HEK293T (cell line): Measurements from ENCODE around the gene TMEM129.

Experiments
- CTCF ChIA-PET: fragments of 350-600 bp; formaldehyde crosslinking; extraction: SDS; loops from one replicate; lab custom pipeline; 2021; ENCODE audit warnings: antibody characterized with exemption, inconsistent platforms; lab: Yijun Ruan, JAX
- POLR2A ChIA-PET: fragments of 350-600 bp; formaldehyde crosslinking; extraction: SDS; loops from one replicate; lab custom pipeline; 2020; ENCODE audit warnings: antibody characterized with exemption, inconsistent platforms; lab: Yijun Ruan, JAX
- DNase-seq: peaks from one replicate; pipeline ENCODE4 v3.0.0; 2012; ENCODE audit warnings: mixed read lengths; ENCODE audit errors: extremely low spot score
- ARNT ChIP-seq: fragments of 450-650 bp; IDR thresholded peaks from 2 replicates; pipeline ENCODE4 v1.6.1; 2017; ENCODE audit warnings: mild to moderate bottlenecking
- BHLHE40 ChIP-seq: fragments of 450-650 bp; IDR thresholded peaks from 2 replicates; pipeline ENCODE4 v1.6.1; 2016; ENCODE audit warnings: mild to moderate bottlenecking, moderate library complexity, borderline replicate concordance
- CTBP1 ChIP-seq: fragments of 450-650 bp; IDR thresholded peaks from 2 replicates; pipeline ENCODE4 v1.6.1; 2016; ENCODE audit warnings: borderline replicate concordance
- ELF4 ChIP-seq: fragments of 450-650 bp; IDR thresholded peaks from 2 replicates; pipeline ENCODE4 v1.6.1; 2017; ENCODE audit warnings: antibody characterized with exemption
- FOXA1 ChIP-seq: fragments of 450-650 bp; IDR thresholded peaks from 2 replicates; pipeline ENCODE4 v1.6.1; 2016; ENCODE audit warnings: mild to moderate bottlenecking
- FOXK2 ChIP-seq: fragments of 450-650 bp; IDR thresholded peaks from 2 replicates; pipeline ENCODE4 v1.6.1; 2016; ENCODE audit warnings: mild to moderate bottlenecking
- FOXM1 ChIP-seq: fragments of 450-650 bp; IDR thresholded peaks from 2 replicates; pipeline ENCODE4 v1.6.1; 2017; ENCODE audit warnings: mild to moderate bottlenecking, borderline replicate concordance
- HDGF ChIP-seq: fragments of 450-650 bp; IDR thresholded peaks from 2 replicates; pipeline ENCODE4 v1.6.1; 2017; ENCODE audit warnings: antibody characterized with exemption, borderline replicate concordance
- L3MBTL2 ChIP-seq: fragments of 450-650 bp; conservative IDR thresholded peaks from 2 replicates; pipeline ENCODE4 v1.6.1; 2016; ENCODE audit warnings: mild to moderate bottlenecking
- LEF1 ChIP-seq: fragments of 450-650 bp; IDR thresholded peaks from 2 replicates; pipeline ENCODE4 v1.6.1; 2017; ENCODE audit warnings: mild to moderate bottlenecking, borderline replicate concordance
- NFRKB ChIP-seq: fragments of 450-650 bp; IDR thresholded peaks from 2 replicates; pipeline ENCODE4 v1.6.1; 2016; ENCODE audit warnings: mild to moderate bottlenecking, moderate library complexity
- SP1 ChIP-seq: fragments of 450-650 bp; IDR thresholded peaks from 2 replicates; pipeline ENCODE4 v1.6.1; 2017
- SUZ12 ChIP-seq: fragments of 450-650 bp; IDR thresholded peaks from 2 replicates; pipeline ENCODE4 v1.6.1; 2016; ENCODE audit warnings: mild to moderate bottlenecking
- TARDBP ChIP-seq: fragments of 450-650 bp; IDR thresholded peaks from 2 replicates; pipeline ENCODE4 v1.6.1; 2016
- ZNF384 ChIP-seq: fragments of 450-650 bp; IDR thresholded peaks from 2 replicates; pipeline ENCODE4 v1.6.1; 2016
- TF ChIP-seq, protein P1 (sequence below): fragments of 450-650 bp; IDR thresholded peaks from 2 replicates; pipeline ENCODE4 v1.6.1; 2016

The TMEM129 gene

DNA sequence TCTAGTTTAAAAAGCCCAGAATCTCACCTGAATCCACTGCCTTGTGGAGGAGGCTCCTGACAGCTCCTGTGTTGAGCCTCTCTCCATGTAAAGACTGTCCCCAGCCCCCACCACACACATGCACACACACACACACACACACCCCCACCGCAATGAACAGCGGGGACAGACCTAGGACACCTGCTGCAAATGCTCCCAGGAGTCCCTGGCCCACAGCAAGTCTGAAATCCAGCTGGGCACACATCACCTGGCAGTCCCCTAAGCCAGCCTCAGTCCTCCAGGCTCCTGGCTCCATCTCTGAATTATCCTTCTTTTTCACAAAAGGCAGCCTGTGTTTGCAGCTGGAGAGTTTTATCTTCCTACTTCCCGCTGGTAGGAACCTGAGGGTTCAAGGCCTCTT, 30.4 kb downstream of the TMEM129 start:
- POLR2A ChIA-PET, result interaction anchor here (0.9 to 4.5 kb wide), 2 partner anchors 13 to 29 kb away, joined by 4 to 31 read pairs; partner anchors contain the start of genes TACC3 and TMEM129
- TF ChIP-seq TARDBP, result no peak
- no peak for TF ChIP-seq FOXM1
- no peak for TF ChIP-seq FOXA1
- TF ChIP-seq HDGF, result no peak
- no peak for TF ChIP-seq CTBP1
- TF ChIP-seq, protein P1, sequence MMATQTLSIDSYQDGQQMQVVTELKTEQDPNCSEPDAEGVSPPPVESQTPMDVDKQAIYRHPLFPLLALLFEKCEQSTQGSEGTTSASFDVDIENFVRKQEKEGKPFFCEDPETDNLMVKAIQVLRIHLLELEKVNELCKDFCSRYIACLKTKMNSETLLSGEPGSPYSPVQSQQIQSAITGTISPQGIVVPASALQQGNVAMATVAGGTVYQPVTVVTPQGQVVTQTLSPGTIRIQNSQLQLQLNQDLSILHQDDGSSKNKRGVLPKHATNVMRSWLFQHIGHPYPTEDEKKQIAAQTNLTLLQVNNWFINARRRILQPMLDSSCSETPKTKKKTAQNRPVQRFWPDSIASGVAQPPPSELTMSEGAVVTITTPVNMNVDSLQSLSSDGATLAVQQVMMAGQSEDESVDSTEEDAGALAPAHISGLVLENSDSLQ, result no peak
- TF ChIP-seq SP1, result no peak
- no peak for TF ChIP-seq NFRKB
- no peak for TF ChIP-seq BHLHE40
- no peak for TF ChIP-seq ARNT
- no peak for TF ChIP-seq FOXK2
- no peak for TF ChIP-seq L3MBTL2
- TF ChIP-seq LEF1, result no peak
- TF ChIP-seq ZNF384, result no peak
- no peak for TF ChIP-seq ELF4
- TF ChIP-seq SUZ12, result no peak
- CTCF ChIA-PET, result interaction anchor here (4.2 kb wide), 1 partner anchor 37 kb away, joined by 110 read pairs; no protein-coding TSS in a partner anchor
- no peak for DNase-seq

DNA sequence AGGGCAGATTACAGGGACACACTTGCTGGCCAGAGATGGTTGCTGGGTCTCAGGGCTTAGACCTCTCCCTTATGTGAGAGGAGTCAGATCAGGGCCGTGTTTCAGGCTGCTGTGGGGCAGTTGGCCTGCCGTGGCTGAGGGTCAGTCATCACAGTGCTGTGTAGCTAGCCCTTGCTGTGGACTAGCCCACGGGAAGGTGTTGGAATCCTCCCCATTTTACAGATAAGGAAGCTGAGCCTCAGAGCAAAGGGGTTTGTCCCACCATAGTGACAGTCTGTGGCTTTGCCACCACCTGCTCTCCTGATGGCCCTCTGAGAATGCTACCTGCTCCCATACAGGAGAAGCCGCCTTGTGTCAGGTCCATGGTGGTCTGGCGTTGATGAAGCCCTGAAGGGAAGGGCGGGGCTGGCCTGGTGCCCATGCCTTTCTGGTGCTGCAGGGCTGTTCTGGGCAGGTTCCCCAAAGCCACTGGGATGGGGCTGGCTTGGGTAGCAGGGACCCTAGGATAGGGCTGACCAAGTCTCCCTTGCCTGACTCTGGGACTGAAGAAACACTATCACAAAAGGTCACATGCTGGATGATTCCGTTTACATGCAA, 34.6 kb downstream of the TMEM129 start:
- ChIA-PET POLR2A (interaction anchor here (1.6 kb wide), 1 partner anchor 26 kb away, joined by 5 read pairs; the partner anchor contains the start of gene SLBP), CTCF (interaction anchor here (0.7 kb wide), 1 partner anchor 90 kb away, joined by 5 read pairs; no protein-coding TSS in a partner anchor)
- TF ChIP-seq ZNF384, result no peak
- no peak for TF ChIP-seq ARNT
- TF ChIP-seq, protein P1, result no peak
- no peak for TF ChIP-seq LEF1
- TF ChIP-seq BHLHE40, result no peak
- TF ChIP-seq FOXK2, result no peak
- no peak for TF ChIP-seq SUZ12
- TF ChIP-seq TARDBP, result no peak
- no peak for TF ChIP-seq ELF4
- TF ChIP-seq NFRKB, result no peak
- no peak for TF ChIP-seq FOXM1
- no peak for TF ChIP-seq CTBP1
- no peak for TF ChIP-seq HDGF
- no peak for TF ChIP-seq SP1
- TF ChIP-seq FOXA1, result no peak
- TF ChIP-seq L3MBTL2, result no peak
- DNase-seq, result no peak

DNA sequence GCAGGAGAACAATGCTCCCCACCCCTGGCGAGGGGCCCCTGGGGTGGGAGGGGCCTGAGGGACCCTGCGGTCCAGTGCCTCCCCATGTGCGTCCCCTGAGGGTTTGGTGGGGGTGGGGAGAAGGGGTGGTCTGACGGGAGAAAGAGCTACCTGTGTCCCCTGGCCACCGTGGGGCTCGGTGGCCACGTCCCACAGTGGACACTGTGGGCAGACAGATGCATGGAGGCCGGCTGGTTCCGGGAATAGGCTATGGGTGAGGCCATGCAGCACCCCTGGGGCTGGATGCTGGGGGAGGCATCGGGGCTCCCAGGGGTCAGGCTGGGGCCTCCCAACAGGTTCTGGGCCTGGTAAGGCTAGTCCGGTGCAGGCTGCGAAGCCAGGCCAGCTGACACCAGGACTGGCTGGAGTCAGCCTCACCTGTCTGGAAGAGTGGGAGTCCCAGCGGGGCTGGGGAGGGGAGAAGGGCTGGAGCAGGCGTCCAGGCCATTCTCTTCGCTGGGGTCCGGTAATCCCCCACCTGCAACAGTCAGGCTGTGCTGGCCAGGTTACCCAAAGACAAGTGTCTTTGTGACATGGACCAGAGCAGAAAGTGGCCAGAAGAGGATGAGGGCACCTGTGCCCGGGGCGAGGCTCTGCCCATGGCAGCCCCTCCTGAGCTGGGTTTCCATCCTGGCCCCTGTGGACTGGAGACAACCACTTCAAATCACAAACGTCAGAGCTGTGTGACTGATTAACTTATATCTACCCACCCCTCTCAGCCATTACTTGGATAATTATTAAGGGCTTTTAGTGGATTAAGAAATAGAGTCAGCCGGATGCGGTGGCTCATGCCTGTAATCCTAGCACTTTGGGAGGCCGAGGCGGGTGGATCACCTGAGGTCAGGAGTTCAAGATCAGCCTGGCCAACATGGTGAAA, 35.6 kb downstream of the TMEM129 start:
- no peak for DNase-seq
- ChIA-PET CTCF (interaction anchor here (1.2 kb wide), 1 partner anchor 8 kb away, joined by 5 read pairs; no protein-coding TSS in a partner anchor), POLR2A (interaction anchor here (1.6 kb wide), 1 partner anchor 27 kb away, joined by 5 read pairs; the partner anchor contains the start of gene SLBP)
- no peak for TF ChIP-seq SUZ12
- TF ChIP-seq FOXM1, result no peak
- TF ChIP-seq HDGF, result no peak
- TF ChIP-seq BHLHE40, result no peak
- TF ChIP-seq NFRKB, result no peak
- no peak for TF ChIP-seq FOXA1
- TF ChIP-seq, protein P1, result no peak
- no peak for TF ChIP-seq FOXK2
- no peak for TF ChIP-seq SP1
- TF ChIP-seq ZNF384, result no peak
- no peak for TF ChIP-seq CTBP1
- no peak for TF ChIP-seq L3MBTL2
- TF ChIP-seq ARNT, result no peak

DNA sequence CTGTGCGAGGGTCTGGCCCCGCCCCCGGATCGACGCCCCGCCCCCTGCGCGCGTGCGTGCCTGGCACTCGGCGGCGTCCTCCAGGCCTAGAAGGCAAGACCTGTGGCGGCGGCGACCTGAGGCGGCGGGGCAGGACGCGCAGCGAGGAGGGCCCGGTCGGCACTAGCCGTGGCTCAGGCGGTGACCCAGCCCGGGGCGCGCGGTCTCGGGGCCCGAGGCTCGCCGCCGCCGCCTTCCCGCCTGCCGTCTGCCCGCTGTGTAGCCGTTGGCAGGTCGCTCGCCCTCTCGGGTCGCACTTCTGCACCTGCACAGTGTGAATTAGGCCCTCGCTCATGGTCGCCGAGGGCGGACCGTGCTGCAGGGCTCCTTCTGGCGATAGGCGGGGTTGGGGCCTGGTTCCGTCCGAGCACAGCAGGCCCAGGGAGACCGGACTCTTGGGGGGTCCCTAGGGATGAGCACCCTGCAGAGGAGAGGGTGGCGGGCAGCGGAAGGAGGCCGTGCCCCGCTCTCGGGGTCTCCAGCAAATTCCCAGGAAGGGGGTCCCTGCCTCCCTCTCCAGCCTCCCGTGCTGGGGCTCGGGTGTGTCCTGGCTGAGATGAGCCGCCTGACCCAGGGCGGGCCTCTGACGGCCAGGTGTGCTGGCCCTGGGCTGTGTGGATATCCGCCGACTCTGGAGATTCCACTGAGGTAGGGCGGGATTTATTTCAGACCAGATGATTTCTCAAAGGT, 36.5 kb downstream of the TMEM129 start:
- peak; percentile 98 for DNase-seq
- ChIA-PET CTCF (interaction anchor here (1.2 kb wide), 1 partner anchor 9 kb away, joined by 5 read pairs; no protein-coding TSS in a partner anchor), POLR2A (interaction anchor here (0.6 to 1.5 kb wide), 3 partner anchors 8 to 36 kb away, joined by 3 to 5 read pairs (median 3); no protein-coding TSS in a partner anchor)
- TF ChIP-seq ARNT (no peak), ELF4 (no peak), SUZ12 (no peak), LEF1 (no peak), HDGF (no peak), CTBP1 (no peak), FOXM1 (no peak), TARDBP (no peak), BHLHE40 (no peak), FOXA1 (no peak), L3MBTL2 (no peak), ZNF384 (no peak), FOXK2 (no peak), NFRKB (no peak), SP1 (no peak)
- TF ChIP-seq, protein P1, result no peak
